ENCODE data around the gene ABLIM1.

- TF ChIP-seq CTCF (IDR thresholded peaks at IDR 0.05; ENCODE audit: low read length) (no peak), EZH2 (optimal IDR thresholded peaks at IDR 0.05; ENCODE audit: low read depth, low read length) (no peak), EZH2phosphoT487 (IDR thresholded peaks at IDR 0.05; ENCODE audit: low read length) (no peak)
Observed at GRCh38 chr10:114635797-114636550, 22.1 kb downstream of the ABLIM1 start.

All from MM.1S (cell line).